HAP-1 (cell line): Measurements from ENCODE around the gene CCR4.
"Not testable (repeated sequence)": the region's sequence is repeated elsewhere in the genome, so short reads cannot be mapped to it uniquely, and the experiment has no call there.

Source experiments
- DNase-seq, 2 experiments: peaks; one replicate each; pipeline ENCODE4 v3.0.0-alpha.2; 2016 to 2020; ENCODE audit warnings: low spot score in 2 of 2
- H3K27me3 ChIP-seq: fragments of 250-450 bp; sonication (Bioruptor Pico); 2 replicates; pipeline ENCODE4 v1.5.1; 2020; ENCODE audit warnings: low read depth, mild to moderate bottlenecking, moderate library complexity
- H3K36me3 ChIP-seq: fragments of 250-450 bp; sonication (Bioruptor Pico); replicated peaks from 2 replicates; pipeline ENCODE4 v1.5.1; 2020; ENCODE audit warnings: mild to moderate bottlenecking
- H3K4me1 ChIP-seq: fragments of 250-450 bp; sonication (Bioruptor Pico); 2 replicates; pipeline ENCODE4 v1.5.1; 2020; ENCODE audit warnings: mild to moderate bottlenecking
- H3K4me3 ChIP-seq: fragments of 250-450 bp; sonication (Bioruptor Pico); 2 replicates; pipeline ENCODE4 v1.5.1; 2020; ENCODE audit warnings: mild to moderate bottlenecking, moderate library complexity
- H3K9me3 ChIP-seq: fragments of 250-450 bp; sonication (Bioruptor Pico); 2 replicates; pipeline ENCODE4 v1.5.1; 2020; ENCODE audit warnings: mild to moderate bottlenecking, moderate library complexity
- in situ Hi-C: fragments of 300-500 bp; cut with MboI; formaldehyde crosslinking; loops from 3 replicates; pipeline ENCODE4 v1.14.3; 2020; ENCODE audit warnings: low sequenced_read_pairs, inconsistent platforms, mixed read lengths

The CCR4 gene

GRCh38 chr3:32951410-32951811, at the start of gene CCR4:
TSS of gene CCR4 (plus strand) at chr3:32951644. CDS start at chr3:32953423, 1,779 bp downstream.
- H3K27me3 ChIP-seq, result no peaks in the 10 kb centered on the region
- no peaks in the 10 kb centered on the region for H3K4me1 ChIP-seq
- no peaks in the 10 kb centered on the region for H3K36me3 ChIP-seq
- H3K4me3 ChIP-seq, result no peak within 1 kb of the TSS
- in situ Hi-C loops, result loop anchor here (5.0 to 25.0 kb wide), 3 partner anchors 121 to 836 kb away; partner anchors contain the start of gene PDCD6IP
- DNase-seq, result no peak
- no peaks in the 10 kb centered on the region for H3K9me3 ChIP-seq

DNA sequence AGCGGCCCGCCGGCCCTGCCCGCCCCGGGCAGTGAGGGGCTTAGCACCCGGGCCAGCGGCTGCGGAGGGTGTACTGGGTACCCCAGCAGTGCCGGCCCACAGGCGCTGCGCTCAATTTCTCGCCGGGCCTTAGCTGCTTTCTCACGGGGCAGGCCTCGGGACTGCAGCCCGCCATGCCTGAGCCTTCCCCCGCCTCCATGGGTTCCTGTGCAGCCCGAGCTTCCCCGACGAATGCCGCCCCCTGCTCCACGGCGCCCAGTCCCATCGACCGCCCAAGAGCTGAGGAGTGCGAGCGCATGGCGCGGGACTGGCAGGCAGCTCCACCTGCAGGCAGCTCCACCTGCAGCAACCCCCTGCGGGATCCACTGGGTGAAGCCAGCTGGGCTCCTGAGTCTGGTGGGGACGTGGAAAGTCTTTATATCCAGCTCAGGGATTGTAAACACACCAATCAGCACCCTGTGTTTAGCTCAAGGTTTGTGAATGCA, 48.5 kb upstream of the CCR4 start:
- H3K4me3 ChIP-seq, H3K36me3 ChIP-seq, DNase-seq, H3K9me3 ChIP-seq, in situ Hi-C loops, H3K4me1 ChIP-seq, H3K27me3 ChIP-seq: not testable (repeated sequence)

DNA sequence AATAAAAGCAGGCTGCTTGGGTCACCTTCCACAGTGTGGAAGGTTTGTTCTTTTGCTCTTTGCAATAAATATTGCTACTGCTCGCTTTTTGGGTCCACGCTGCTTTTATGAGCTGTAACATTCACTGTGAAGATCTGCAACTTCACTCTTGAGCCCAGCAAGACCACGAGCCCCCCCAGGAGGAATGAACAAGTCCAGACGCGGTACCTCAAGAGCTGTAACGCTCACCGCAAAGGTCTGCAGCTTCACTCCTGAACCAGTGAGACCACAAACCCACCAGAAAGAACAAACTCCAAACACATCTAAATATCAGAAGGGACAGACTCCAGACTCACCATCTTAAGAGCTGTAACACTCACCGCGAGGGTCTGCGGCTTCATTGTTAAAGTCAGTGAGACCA, 47.5 kb upstream of the CCR4 start:
- Histone ChIP-seq H3K27me3 (no peaks in the 10 kb centered on the region), H3K4me1 (peaks cover 9% of the 10 kb centered on the region), H3K36me3 (no peaks in the 10 kb centered on the region; the same call in 1 of the 2 replicates), H3K4me3 (no peak overlapping the region), H3K9me3 (no peaks in the 10 kb centered on the region)
- in situ Hi-C loops, result no loop called here
- DNase-seq, result no peak

- in situ Hi-C loops, result no loop called here
Measured at GRCh38 chr3:32909999-32910398, 41.4 kb upstream of the CCR4 start.

DNA sequence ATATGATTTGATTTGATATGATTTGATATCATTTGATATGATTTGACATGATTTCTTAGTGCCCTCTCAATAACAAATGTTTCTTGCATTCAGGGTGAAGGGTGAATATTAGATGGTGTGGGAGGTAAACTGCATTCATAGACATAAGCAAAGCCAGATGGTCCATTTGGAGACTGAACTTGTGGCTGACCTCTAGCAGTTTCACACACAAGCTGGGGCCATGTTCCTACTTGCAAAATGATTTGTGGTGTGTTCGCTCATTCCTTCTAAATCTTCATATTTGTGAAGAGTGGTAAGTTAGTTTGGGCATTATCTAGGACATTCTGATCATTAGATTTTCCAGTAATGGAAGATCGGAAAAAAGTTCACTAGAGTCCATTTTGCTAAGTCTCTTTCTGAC, 40.5 kb upstream of the CCR4 start:
- Histone ChIP-seq H3K4me3 (no peak overlapping the region), H3K27me3 (no peaks in the 10 kb centered on the region), H3K4me1 (no peaks in the 10 kb centered on the region), H3K36me3 (no peaks in the 10 kb centered on the region), H3K9me3 (no peaks in the 10 kb centered on the region)
- in situ Hi-C loops, result no loop called here
- no peak for DNase-seq

More at GRCh38 chr3:32909999-32910398, 41.4 kb upstream of the CCR4 start:
- Histone ChIP-seq H3K36me3 (no peaks in the 10 kb centered on the region), H3K4me1 (no peaks in the 10 kb centered on the region), H3K4me3 (no peak overlapping the region), H3K27me3 (no peaks in the 10 kb centered on the region), H3K9me3 (no peaks in the 10 kb centered on the region)
- no peak for DNase-seq

- in situ Hi-C loops, result no loop called here
- no peaks in the 10 kb centered on the region for H3K36me3 ChIP-seq
Measured at GRCh38 chr3:32912046-32912445, 39.4 kb upstream of the CCR4 start.

DNA sequence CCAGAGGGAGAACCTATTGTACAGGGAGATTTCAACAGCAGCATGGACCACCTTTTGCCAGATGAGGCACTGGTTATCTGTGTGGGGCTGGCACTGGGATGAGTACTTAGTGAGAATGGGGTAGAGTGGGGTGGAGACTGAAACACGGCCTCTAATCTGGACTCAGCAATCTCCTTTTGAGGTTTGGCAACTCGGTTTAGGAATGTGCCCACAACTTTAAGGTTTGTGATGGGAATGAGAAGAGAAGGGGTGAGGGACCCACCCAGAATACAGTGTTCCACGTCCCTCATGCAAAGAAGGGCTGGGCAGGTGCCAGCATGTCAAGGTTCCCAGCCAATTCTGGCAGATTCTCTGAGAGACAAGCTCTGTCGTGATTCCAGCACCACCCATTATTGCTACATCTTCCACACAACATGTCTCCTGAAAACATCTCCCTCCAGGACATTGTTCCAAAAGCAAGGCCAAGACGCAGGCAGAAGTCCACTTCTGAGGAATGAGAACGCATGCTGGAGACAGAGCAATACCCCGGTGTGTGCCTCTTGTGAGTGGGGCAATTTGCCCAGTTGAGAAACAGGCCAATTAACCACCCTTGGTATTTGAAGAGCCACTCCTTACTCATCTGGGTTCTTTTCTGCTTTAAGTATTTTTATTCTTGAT, 37.5 kb upstream of the CCR4 start:
- Histone ChIP-seq H3K4me1 (no peaks in the 10 kb centered on the region), H3K27me3 (no peaks in the 10 kb centered on the region), H3K9me3 (no peaks in the 10 kb centered on the region), H3K36me3 (no peaks in the 10 kb centered on the region), H3K4me3 (no peak overlapping the region)
- no peak for DNase-seq
- in situ Hi-C loops, result no loop called here

More at GRCh38 chr3:32912046-32912445, 39.4 kb upstream of the CCR4 start:
- Histone ChIP-seq H3K9me3 (no peaks in the 10 kb centered on the region), H3K4me1 (no peaks in the 10 kb centered on the region), H3K27me3 (no peaks in the 10 kb centered on the region), H3K4me3 (no peak overlapping the region)
- no peak for DNase-seq

- in situ Hi-C loops, result no loop called here
- no peaks in the 10 kb centered on the region for H3K9me3 ChIP-seq
- DNase-seq, result no peak
- no peaks in the 10 kb centered on the region for H3K4me1 ChIP-seq
- no peaks in the 10 kb centered on the region for H3K27me3 ChIP-seq
- no peaks in the 10 kb centered on the region for H3K36me3 ChIP-seq
- no peak overlapping the region for H3K4me3 ChIP-seq
Measured at GRCh38 chr3:32919920-32920319, 31.5 kb upstream of the CCR4 start.

DNA sequence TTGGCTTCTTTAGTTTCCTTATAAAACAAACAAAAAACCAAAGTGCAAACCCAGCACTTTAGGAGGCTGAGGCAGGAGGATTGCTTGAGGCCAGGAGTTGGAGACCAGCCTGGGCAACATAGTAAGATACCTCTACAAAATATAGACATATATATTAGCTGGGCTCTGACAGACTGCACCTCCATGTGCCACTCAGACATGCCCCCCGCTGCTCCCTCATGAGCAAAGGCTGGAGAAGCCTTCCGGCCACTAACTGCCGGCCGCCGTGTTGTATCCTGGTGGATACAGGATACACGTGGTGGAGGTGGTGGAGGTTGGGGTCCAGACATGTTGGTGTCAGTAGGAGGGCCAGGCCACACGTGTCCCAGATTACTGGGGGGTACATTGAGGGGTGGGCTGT, 29.4 kb upstream of the CCR4 start:
- DNase-seq, result no peak
- Histone ChIP-seq H3K27me3 (no peaks in the 10 kb centered on the region), H3K4me3 (no peak overlapping the region), H3K4me1 (no peaks in the 10 kb centered on the region), H3K9me3 (no peaks in the 10 kb centered on the region), H3K36me3 (no peaks in the 10 kb centered on the region)
- in situ Hi-C loops, result no loop called here

- Histone ChIP-seq H3K27me3 (no peaks in the 10 kb centered on the region), H3K36me3 (no peaks in the 10 kb centered on the region), H3K4me1 (peaks cover 9% of the 10 kb centered on the region), H3K9me3 (no peaks in the 10 kb centered on the region; the same call in 1 of the 2 replicates), H3K4me3 (no peak overlapping the region)
- DNase-seq, result peak; percentile 10 to 62
- in situ Hi-C loops, result loop anchor here (5.0 to 25.0 kb wide), 2 partner anchors 193 to 418 kb away; partner anchors contain the start of gene CMTM6
Measured at GRCh38 chr3:32930161-32930560, 21.3 kb upstream of the CCR4 start.

DNA sequence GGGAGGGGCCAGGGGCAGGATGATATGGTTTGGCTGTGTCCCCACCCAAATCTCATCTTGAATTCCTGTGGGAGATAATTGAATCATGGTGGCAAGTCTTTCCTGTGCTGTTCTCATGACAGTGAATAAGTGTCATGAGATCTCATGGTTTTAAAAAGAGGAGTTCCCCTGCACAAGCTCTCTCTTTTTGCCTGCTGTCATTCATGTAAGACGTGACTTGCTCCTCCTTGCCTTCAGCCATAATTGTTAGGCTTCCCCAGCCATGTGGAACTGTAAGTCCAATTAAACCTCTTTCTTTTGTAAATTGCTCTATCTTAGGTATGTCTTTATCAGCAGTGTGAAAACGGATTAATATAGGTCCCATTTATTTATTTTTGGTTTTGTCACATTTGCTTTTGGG, 20.2 kb upstream of the CCR4 start:
- H3K4me1 ChIP-seq, H3K4me3 ChIP-seq, H3K27me3 ChIP-seq, H3K36me3 ChIP-seq, H3K9me3 ChIP-seq, DNase-seq: not testable (repeated sequence)
- in situ Hi-C loops, result loop anchor here (5.0 to 25.0 kb wide), 2 partner anchors 194 to 419 kb away; partner anchors contain the start of gene CMTM6

DNA sequence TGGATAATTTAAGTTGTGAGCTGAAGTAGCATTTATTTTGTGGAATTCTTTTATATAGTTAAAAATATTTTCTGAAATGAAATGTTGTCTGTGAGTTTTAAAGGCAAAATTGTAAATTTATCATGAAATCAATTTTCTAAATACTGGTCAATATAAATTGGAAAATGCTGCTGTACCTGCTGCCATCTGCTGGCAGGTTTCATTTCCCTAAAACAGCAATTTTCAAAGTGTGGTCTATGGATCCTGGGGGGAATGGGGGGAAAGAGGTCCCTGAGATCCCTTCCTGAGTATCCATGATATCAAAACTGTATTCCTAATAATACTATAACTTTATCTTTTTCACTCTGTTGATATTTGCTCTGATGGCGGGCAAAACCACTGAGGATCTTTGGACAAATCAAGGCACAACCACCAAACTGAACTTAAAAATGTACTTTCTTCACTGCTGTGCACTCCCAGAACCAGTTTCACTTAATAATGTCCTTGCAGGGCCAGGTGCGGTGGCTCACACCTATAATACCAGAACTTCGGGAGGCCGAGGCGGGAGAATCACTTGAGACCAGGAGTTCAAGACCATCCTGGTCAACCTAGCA, 17.2 kb upstream of the CCR4 start:
- H3K4me1 ChIP-seq, result peaks cover 9% of the 10 kb centered on the region
- H3K9me3 ChIP-seq, result no peaks in the 10 kb centered on the region; the same call in 1 of the 2 replicates
- in situ Hi-C loops, result loop anchor here (5.0 to 25.0 kb wide), 2 partner anchors 197 to 422 kb away; partner anchors contain the start of gene CMTM6
- H3K27me3 ChIP-seq, result no peaks in the 10 kb centered on the region
- no peak overlapping the region for H3K4me3 ChIP-seq
- DNase-seq, result peak; percentile 19 to 59
- no peaks in the 10 kb centered on the region for H3K36me3 ChIP-seq

DNA sequence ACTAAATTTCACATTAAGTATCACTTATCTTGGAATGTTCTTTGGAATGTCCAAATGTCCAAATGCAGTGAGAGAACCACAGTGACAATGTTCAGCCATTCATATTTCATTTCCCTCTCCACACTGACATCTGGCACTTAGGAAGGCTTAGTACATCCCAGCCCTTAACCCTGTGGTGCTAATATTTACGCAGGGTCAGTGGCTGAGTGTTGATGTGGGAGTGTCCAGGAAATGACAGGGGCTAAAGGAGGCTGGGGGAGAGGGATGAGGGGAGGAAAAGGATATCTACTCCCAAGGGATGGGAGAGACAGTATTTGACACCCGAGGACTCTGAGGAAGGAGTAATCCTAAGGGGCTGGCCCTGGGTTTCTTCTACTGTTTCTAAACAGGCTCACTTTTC, 14.1 kb upstream of the CCR4 start:
- DNase-seq, result no peak
- Histone ChIP-seq H3K9me3 (no peaks in the 10 kb centered on the region), H3K27me3 (no peaks in the 10 kb centered on the region), H3K4me1 (no peaks in the 10 kb centered on the region), H3K36me3 (no peaks in the 10 kb centered on the region), H3K4me3 (no peak overlapping the region)
- in situ Hi-C loops, result loop anchor here (25.0 kb wide), 1 partner anchor 425 kb away; the partner anchor contains the start of gene CMTM6
